ENCODE results near the gene ATP1A1.

DNA sequence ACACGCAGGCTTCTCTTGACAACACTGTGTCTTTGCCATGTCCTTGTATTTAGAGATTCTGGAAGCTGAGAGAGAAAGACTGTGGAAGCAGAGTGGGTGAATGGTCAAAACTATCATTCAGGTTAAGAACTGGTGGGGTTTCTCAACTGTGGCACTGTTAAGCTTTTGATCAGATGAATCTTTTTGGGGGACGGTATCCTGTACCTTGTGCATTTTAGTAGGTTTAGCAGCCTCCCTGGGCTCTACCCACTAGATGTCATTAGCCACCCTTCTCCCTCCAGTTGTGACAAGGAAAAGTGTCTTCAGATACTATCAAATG is 39.4 kb downstream of the ATP1A1 start:
- no peak for TF ChIP-seq FOS (IDR thresholded peaks at IDR 0.05; ENCODE audit: borderline replicate concordance, insufficient read depth, low read length)
- TF ChIP-seq EZH2 (IDR thresholded peaks at IDR 0.05; ENCODE audit: borderline replicate concordance, low read depth, low read length, severe bottlenecking): no peak
- no peak for TF ChIP-seq POLR2A (IDR thresholded peaks at IDR 0.05; ENCODE audit: low read depth, low read length)
- no peak for TF ChIP-seq CTCF (IDR thresholded peaks at IDR 0.05; ENCODE audit: extremely low read depth in 1 of 2, insufficient read depth in 1 of 2, low read depth in 1 of 2, low read length in 2 of 2)
- no peak for TF ChIP-seq MAX (IDR thresholded peaks at IDR 0.05; ENCODE audit: insufficient read depth, insufficient read length)
- TF ChIP-seq POLR2AphosphoS5 (IDR thresholded peaks at IDR 0.05; ENCODE audit: insufficient read depth, low read depth, low read length): no peak
